ENCODE measurements around the gene MEX3D.
"Not testable (repeated sequence)": the region's sequence is repeated elsewhere in the genome, so short reads cannot be mapped to it uniquely, and the experiment has no call there.

The MEX3D gene

DNA sequence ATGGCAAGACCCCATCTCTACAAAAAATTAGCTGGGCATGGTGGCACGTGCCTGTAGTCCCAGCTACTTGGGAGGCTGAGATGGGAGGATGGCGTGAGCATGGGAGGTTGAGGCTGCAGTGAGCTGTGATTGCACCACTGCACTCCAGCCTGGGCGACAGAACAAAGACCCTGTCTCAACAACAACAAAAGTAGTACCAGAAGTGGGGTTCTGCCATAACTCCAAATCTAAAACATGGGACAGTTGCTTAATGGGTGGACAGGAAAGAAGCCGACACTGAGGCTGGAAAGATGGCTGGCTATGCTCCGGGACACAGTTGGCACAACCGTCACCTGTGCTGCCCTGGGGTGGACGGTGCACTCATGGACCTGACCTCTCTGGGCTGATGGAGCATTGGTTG is 32.4 kb downstream of the MEX3D start:
- not testable (repeated sequence) for DNase-seq (ENCODE audit: low read depth)

- DNase-seq (ENCODE audit: low read depth), result no peak
Measured at GRCh38 chr19:1534972-1535371, 33.2 kb downstream of the MEX3D start.

GRCh38 chr19:1533510-1534150 is 34.5 kb downstream of the MEX3D start:
- DNase-seq (ENCODE audit: low read depth), result no peak

DNA sequence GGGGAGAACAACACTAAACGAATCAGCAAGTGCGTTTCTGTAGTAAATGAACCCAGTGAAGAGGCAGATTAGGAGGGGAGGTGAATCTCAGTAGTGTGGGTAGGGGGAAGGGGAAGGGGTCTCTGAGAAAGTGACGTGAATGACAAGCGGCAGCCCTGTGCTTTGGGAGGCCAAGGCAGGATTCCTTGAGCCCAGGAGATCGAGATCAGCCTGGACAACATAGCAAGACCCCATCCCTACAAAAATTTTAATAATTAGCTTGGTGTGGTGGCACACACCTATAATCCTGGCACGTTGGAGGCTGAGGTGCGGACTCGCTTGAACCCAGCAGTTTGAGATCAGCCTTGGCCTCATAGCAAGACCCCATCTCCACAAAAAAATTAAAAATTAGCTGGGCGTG is 36.1 kb downstream of the MEX3D start:
- DNase-seq (ENCODE audit: low read depth), result no peak

DNA sequence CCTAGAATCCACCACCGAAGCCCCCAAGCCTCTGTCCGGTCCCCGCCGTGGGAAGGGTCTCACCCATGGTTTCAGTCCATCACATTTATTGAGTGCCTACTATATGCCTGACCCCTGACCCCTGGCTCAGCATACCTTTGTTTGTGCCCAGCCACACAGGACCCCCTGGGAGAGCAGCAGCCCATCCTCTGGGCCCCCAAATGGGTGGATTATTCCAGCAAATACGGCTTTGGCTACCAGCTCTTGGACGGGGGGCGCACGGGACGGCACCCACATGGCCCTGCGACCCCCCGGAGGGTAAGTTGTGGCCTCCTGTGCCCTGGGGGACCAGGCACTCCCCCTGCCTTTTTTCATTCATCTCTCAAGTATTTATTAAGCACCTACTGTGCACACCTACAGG is 36.5 kb downstream of the MEX3D start:
- DNase-seq (ENCODE audit: low read depth), result no peak

DNA sequence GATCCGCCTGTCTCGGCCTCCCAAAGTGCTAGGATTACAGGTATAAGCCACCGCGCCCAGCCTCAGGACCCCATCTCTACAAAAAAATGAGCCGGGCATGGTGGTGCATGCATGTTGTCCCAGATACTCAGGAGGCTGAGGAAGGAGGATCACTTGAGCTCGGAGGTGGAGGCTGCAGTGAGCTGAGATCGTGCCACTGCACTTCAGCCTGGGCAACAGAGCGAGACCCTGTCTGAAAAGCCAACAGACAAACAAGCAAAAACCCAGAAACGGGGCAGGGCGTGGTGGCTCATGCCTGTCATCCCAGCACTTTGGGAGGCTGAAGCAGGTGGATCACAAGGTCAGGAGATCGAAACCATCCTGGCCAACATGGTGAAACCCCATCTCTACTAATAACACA is 37.3 kb downstream of the MEX3D start:
- not testable (repeated sequence) for DNase-seq (ENCODE audit: low read depth)

DNA sequence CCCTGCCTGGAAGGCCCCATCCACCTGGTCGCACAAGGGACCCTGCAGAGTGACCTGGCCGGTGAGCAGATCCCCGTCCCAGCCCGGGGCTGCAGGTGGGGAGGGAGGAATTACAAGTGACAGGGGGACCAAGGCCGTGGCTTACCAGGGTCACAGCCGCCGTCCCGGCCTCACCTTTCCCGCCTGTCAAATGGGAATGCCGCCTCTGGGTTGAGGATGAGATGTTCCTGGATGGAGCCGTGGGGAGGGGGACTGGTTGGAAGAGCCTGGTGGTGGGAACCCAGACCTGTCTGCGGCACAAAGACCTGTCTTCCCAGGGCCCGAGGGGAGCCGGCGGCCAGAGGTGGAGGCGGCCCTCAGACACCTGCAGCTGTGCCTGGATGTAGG is 38.7 kb downstream of the MEX3D start:
- no peak for DNase-seq (ENCODE audit: low read depth)

- DNase-seq (ENCODE audit: low read depth), result no peak
Measured at GRCh38 chr19:1528596-1529429, 39.3 kb downstream of the MEX3D start.

DNA sequence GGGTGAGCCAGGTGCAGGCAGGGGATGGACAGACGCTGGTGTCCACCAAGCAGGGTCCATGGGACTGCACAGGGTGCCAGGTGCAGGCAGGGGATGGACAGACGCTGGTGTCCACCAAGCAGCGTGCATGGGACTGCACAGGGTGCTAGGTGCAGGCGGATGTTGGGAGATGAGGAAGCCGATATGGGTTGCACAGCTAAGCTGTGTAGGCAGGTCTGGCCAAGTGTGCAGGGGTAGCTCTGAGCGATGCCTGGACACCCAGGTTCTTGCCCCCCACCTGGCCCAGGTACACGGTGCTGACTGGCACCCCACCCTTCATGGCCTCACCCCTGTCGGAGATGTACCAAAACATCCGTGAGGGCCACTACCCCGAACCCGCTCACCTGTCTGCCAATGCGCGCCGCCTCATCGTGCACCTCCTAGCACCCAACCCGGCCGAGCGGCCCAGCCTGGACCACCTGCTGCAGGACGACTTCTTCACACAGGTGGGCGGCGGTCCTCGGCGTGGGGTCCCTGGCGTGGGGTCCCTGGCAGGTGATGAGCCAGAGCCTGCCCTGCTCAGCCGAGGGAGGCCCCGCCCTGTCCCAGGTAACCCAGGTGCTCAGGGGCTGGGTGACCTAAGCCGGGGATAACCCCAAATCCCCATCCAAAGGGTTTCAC is 40.3 kb downstream of the MEX3D start:
- DNase-seq (ENCODE audit: low read depth), result no peak

GRCh38 chr19:1526979-1527649 is 41.0 kb downstream of the MEX3D start:
- no peak for DNase-seq (ENCODE audit: low read depth)

DNA sequence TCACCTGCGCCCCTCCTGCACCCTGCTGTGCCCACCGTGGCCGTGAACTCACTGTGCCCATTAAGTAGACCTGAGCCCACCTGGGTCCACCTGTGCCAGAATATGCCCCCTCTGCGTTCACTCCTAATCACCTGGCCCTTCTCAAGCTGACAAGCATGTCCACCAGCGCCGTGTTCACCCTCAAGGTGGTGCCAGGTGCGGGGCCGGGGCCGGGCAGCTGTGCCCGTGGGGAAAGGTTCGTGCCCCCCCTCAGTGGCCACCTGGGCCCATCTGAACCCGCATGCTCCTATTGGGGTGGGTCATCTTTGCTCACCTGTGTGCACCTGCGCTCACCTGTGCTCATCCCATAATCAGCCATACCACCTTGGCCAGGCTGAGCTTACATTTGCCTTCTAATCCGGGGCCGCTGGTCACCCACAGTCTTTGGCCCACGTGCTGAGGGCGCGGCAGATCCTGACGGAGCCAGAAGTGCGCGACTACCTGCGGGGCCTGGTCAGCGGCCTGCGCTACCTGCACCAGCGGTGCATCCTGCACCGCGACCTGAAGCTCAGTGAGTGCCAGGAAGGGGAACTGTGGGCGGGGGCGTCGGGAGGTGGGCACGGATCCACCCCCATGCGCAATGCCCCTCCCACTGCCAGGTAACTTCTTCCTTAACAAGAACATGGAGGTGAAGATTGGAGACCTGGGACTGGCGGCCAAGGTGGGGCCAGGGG is 41.9 kb downstream of the MEX3D start:
- DNase-seq (ENCODE audit: low read depth), result no peak

DNA sequence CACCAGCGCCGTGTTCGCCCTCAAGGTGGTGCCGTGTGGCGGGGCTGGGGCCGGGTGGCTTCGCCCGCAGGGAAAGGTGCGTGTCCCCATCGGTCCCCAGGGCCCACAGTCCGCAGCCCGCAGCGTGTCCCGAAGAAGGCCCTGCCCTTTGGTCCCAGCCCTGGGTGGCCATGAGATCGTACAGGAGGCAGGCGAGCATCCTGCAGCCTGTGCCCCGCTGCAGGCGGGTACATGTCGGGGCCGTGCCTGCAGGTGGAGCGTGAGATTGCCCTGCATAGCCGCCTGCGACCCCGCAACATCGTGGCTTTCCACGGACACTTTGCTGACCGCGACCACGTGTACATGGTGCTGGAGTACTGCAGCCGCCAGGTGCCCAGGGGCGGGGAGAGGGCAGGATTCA is 42.8 kb downstream of the MEX3D start:
- no peak for DNase-seq (ENCODE audit: low read depth)

DNA sequence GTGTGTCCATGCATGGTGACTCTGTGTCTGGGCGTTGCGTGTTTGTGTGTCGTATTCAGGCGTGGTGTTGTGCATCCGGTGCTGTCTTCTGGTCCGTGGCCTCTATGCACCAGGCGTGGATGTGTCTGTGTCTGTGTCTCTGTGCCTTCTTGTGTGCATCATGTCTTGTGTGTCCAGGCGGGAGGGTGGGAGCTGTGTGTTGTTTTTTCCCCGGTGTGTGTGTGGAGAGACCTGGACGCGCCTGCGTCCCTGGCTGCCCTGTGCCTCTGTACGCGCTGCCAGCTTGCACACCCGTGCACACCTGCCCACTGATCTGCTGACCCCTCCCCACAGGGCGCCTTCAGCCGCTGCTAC is 43.2 kb downstream of the MEX3D start:
- no peak for DNase-seq (ENCODE audit: low read depth)

DNA sequence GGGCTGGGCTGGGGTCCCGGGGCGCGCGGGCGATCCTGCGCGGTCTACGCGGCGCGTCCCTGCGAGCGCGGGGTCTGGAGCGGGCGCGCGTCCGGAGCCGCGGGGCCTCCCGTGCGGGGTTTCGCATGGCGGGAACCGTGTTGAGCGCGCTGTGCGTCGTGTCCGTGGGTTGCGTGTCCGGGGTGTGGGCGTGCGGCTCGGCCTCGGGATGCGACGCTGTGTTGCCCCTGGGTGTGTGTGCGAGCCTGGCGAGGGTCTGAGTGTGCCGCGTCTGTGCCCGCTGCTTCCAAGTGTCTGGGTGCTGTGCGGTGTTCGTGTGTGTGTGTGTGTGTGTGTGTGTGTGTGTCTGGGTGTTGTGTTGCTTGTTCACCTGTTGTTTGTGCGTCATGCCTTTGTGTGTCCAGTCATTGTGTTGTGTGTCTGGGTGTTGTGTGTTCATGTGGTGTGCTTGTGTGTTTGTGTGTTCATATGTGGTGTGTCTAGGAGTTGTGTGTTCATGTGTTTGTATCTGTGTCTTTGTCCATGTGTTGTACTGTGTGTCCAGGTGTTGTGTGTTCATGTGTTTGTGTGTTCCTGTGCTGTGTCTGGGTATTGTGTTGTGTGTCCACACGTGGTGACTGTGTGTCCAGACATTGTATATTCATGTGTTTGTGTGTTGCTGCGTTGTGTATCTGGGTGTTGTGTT is 43.7 kb downstream of the MEX3D start:
- DNase-seq (ENCODE audit: low read depth), result no peak

DNA sequence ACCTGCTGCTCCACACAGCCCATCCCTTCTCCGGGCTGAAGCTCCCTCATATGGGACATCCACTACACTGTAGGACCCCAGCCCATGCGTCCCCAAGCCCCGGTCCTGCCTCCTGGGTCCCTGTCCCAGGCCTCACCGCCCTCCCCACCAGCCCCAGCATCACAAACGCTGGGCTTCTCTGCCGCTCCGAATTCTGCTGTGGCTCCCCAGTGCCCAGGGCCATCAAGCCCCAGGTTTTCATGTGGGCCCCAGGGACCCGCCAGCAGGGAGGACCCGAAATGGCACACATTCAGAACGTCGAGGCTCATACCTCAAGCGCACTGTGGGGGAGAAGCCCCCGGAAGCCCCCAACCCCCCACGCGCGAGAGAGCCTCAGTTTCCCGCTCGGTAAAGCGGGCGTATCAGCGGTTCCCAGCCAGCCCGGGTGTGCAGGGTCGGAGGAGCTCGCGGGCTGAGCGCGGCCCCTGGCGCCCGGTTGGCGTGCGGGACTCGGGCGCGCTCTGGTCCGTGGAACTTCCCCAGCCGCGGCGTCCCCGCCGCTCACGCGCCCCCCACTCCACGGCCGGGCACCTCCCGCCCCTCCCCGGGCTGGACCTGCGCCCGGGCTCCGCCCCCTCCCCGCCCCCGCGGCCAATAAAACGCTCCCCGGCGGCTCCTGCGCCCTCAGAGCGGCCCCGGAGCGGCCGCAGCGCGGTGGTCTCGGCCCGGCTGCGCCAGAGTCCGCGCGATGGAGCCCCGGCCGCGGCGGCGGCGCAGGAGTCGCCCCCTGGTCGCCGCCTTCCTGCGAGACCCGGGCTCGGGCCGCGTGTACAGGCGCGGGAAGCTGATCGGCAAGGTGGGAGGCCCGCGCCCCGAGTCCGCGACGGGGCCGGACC is 44.5 kb downstream of the MEX3D start, which contains the start of gene PLK5:
Gene PLK5 (plus strand): TSS at position 666 of the 875 bp plus-strand sequence. CDS start 2,920 bp downstream, outside the sequence.
- no peak for DNase-seq (ENCODE audit: low read depth)

- no peak for DNase-seq (ENCODE audit: low read depth)
Measured at GRCh38 chr19:1522838-1523237, 45.3 kb downstream of the MEX3D start.

DNA sequence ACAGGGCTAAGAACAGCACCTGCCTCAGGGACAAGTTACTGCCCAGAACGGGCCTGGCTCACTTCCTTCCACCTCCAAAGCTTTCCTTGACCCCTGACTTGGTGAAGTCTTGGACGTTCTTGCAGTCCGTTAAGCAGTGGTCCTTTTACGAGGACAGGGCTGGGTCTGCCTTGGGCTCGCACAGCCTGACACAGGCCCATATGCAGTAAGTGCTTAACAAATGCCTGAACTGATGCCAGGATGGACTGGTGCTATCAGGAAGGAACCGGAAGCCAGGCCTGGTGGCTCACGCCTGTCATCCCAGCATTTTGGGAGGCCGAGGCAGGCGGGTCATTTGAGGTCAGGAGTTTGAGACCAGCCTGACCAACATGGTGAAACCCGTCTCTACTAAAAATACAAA is 46.1 kb downstream of the MEX3D start:
- no peak for DNase-seq (ENCODE audit: low read depth)

- DNase-seq (ENCODE audit: low read depth), result no peak
Measured at GRCh38 chr19:1521636-1522035, 46.5 kb downstream of the MEX3D start.

GRCh38 chr19:1520203-1520780 is 47.8 kb downstream of the MEX3D start:
- no peak for DNase-seq (ENCODE audit: low read depth)

DNA sequence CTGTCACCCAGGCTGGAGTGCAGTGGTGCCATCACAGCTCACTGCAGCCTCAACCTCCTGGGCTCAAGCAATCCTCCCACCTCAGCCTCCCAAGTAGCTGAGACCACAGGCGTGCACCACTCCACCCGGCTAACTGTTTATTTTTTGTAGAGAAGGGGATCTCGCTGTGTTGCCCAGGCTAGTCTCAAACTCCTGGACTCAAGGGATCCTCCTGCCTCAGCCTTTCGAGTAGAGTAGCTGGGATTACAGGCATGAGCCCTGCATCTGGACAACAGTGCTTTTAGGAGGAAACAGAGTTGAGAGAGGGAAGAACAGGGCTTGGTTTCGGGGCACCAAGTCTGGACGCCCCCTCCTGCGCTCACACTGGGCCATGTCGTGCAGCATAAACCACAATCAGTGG is 48.3 kb downstream of the MEX3D start:
- DNase-seq (ENCODE audit: low read depth), result not testable (repeated sequence)
